SK-N-SH treated with all-trans-retinoic acid at 6 μM for 48 hours (cell line): ENCODE measurements around the gene THRB.

Source experiments
- ARNTL ChIP-seq: fragments of 450-650 bp; formaldehyde crosslinking; IDR thresholded peaks from 2 replicates; pipeline ENCODE4 v1.5.0; 2020; ENCODE audit warnings: low read depth, mild to moderate bottlenecking, moderate library complexity, borderline replicate concordance
- BACH2 ChIP-seq: fragments of 250-450 bp; sonication (Bioruptor Pico); IDR thresholded peaks from 2 replicates; pipeline ENCODE4 v1.9.0; 2021; ENCODE audit warnings: mild to moderate bottlenecking, borderline replicate concordance
- CREB5 ChIP-seq: fragments of 250-450 bp; sonication (Bioruptor Pico); IDR thresholded peaks from 2 replicates; pipeline ENCODE4 v1.5.1; 2020; ENCODE audit warnings: low read depth, mild to moderate bottlenecking, moderate library complexity
- PATZ1 ChIP-seq: fragments of 250-450 bp; sonication (Bioruptor Pico); IDR thresholded peaks from 2 replicates; pipeline ENCODE4 v1.8.0; 2020; ENCODE audit warnings: mild to moderate bottlenecking, moderate library complexity, borderline replicate concordance
- POU6F1 ChIP-seq: fragments of 250-450 bp; sonication (Bioruptor Pico); IDR thresholded peaks from 2 replicates; pipeline ENCODE4 v1.8.0; 2021; ENCODE audit warnings: low read depth, mild to moderate bottlenecking, moderate library complexity, borderline replicate concordance
- PPARA ChIP-seq: fragments of 250-450 bp; sonication (Bioruptor Pico); IDR thresholded peaks from 2 replicates; pipeline ENCODE4 v1.5.0; 2020; ENCODE audit warnings: mild to moderate bottlenecking, borderline replicate concordance
- TCF4 ChIP-seq: fragments of 250-450 bp; sonication (Bioruptor Pico); IDR thresholded peaks from 2 replicates; pipeline ENCODE4 v1.8.0; 2021; ENCODE audit warnings: mild to moderate bottlenecking, moderate library complexity, borderline replicate concordance

- TF ChIP-seq ARNTL (CRISPR knock-in tag) (no peak), PATZ1 (CRISPR knock-in tag) (no peak), BACH2 (CRISPR knock-in tag) (no peak), TCF4 (CRISPR knock-in tag) (no peak), POU6F1 (CRISPR knock-in tag) (no peak), PPARA (no peak), CREB5 (CRISPR knock-in tag) (no peak)
Measured at GRCh38 chr3:24432989-24433388, 61.7 kb downstream of the THRB start.
